ENCODE measurements around the gene FARS2.
A peak's percentile ranks its signal among the peaks of the same experiment; 100 is the strongest.

Gene FARS2

GRCh38 chr6:5517796-5518195 lies 256.5 kb downstream of the FARS2 start:
- peak overlapping the region; percentile 90 for H3K27ac Mint-ChIP-seq
- H3K4me1 Mint-ChIP-seq (ENCODE audit: low read depth): peaks cover 73% of the 10 kb centered on the region
- H3K36me3 Mint-ChIP-seq (ENCODE audit: low read depth): no peaks in the 10 kb centered on the region
- H3K4me3 Mint-ChIP-seq: peak overlapping the region; percentile 51
- H3K27me3 Mint-ChIP-seq: no peaks in the 10 kb centered on the region
- no peaks in the 10 kb centered on the region for H3K9me3 Mint-ChIP-seq

GRCh38 chr6:5518936-5519491 lies 257.7 kb downstream of the FARS2 start:
- Mint-ChIP-seq H3K27ac (peak overlapping the region; percentile 34), H3K9me3 (no peaks in the 10 kb centered on the region), H3K4me1 (ENCODE audit: low read depth) (peaks cover 72% of the 10 kb centered on the region), H3K4me3 (peak overlapping the region; percentile 2), H3K27me3 (no peaks in the 10 kb centered on the region), H3K36me3 (ENCODE audit: low read depth) (no peaks in the 10 kb centered on the region)

DNA sequence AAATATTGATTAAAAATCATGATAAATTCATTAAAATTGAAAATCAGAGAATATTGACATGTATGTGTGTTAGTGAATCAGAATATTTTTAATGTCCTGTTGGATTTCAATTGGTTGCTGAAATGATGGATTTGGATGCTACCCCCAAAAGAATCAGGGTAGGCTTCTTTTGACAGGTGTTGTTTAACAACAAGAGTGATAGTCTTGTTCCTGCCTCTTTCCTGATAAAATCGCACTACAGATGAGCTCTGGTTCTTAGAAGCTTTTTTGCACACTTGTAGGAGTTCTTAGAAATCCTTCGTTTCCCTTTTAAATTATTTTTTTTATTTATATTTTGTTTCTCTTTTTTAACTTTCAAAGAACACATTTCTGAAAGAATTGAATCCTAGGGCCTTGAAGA lies 259.5 kb downstream of the FARS2 start:
- Mint-ChIP-seq H3K4me1 (ENCODE audit: low read depth) (peaks cover 61% of the 10 kb centered on the region), H3K27me3 (no peaks in the 10 kb centered on the region), H3K9me3 (no peaks in the 10 kb centered on the region), H3K27ac (no peak overlapping the region), H3K4me3 (no peak overlapping the region), H3K36me3 (ENCODE audit: low read depth) (no peaks in the 10 kb centered on the region)

DNA sequence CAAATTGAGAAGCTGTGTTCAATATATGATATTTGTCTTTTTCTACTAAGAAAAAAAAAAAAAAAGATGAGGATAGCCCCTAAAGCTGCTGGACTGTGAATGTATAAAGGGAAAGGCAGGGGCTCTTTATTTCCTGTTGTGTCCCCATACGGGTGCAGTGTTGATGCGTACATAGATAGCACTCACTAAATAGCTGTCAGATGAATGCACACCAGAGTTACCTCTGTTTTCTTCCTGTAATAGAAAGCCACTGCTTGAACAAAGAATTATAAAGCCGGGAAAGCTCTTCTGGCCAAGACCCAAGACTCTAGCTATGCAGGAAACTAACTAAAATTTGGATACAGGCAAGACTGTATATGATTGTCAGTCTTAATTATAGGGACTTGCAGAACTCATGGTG lies 260.0 kb downstream of the FARS2 start:
- Mint-ChIP-seq H3K27me3 (no peaks in the 10 kb centered on the region), H3K4me1 (ENCODE audit: low read depth) (peaks cover 56% of the 10 kb centered on the region), H3K4me3 (no peak overlapping the region), H3K36me3 (ENCODE audit: low read depth) (no peaks in the 10 kb centered on the region), H3K9me3 (no peaks in the 10 kb centered on the region), H3K27ac (no peak overlapping the region)

- no peaks in the 10 kb centered on the region for H3K27me3 Mint-ChIP-seq
- H3K36me3 Mint-ChIP-seq (ENCODE audit: low read depth): no peaks in the 10 kb centered on the region
- H3K27ac Mint-ChIP-seq: no peak overlapping the region
- H3K4me1 Mint-ChIP-seq (ENCODE audit: low read depth): peaks cover 48% of the 10 kb centered on the region
- H3K4me3 Mint-ChIP-seq: no peak overlapping the region
- H3K9me3 Mint-ChIP-seq: no peaks in the 10 kb centered on the region
Measured at GRCh38 chr6:5522147-5522546, 260.8 kb downstream of the FARS2 start.

- Mint-ChIP-seq H3K27ac (no peak overlapping the region), H3K4me3 (no peak overlapping the region), H3K4me1 (ENCODE audit: low read depth) (peaks cover 32% of the 10 kb centered on the region), H3K9me3 (no peaks in the 10 kb centered on the region), H3K27me3 (no peaks in the 10 kb centered on the region), H3K36me3 (ENCODE audit: low read depth) (no peaks in the 10 kb centered on the region)
Measured at GRCh38 chr6:5524110-5524509, 262.8 kb downstream of the FARS2 start.

GRCh38 chr6:5525209-5525608 lies 263.9 kb downstream of the FARS2 start:
- no peak overlapping the region for H3K27ac Mint-ChIP-seq
- no peaks in the 10 kb centered on the region for H3K36me3 Mint-ChIP-seq (ENCODE audit: low read depth)
- peaks cover 21% of the 10 kb centered on the region for H3K4me1 Mint-ChIP-seq (ENCODE audit: low read depth)
- no peak overlapping the region for H3K4me3 Mint-ChIP-seq
- no peaks in the 10 kb centered on the region for H3K9me3 Mint-ChIP-seq
- no peaks in the 10 kb centered on the region for H3K27me3 Mint-ChIP-seq

GRCh38 chr6:5529015-5529414 lies 267.7 kb downstream of the FARS2 start:
- Mint-ChIP-seq H3K9me3 (no peaks in the 10 kb centered on the region), H3K4me1 (ENCODE audit: low read depth) (peaks cover 4% of the 10 kb centered on the region), H3K36me3 (ENCODE audit: low read depth) (peaks cover 6% of the 10 kb centered on the region)

DNA sequence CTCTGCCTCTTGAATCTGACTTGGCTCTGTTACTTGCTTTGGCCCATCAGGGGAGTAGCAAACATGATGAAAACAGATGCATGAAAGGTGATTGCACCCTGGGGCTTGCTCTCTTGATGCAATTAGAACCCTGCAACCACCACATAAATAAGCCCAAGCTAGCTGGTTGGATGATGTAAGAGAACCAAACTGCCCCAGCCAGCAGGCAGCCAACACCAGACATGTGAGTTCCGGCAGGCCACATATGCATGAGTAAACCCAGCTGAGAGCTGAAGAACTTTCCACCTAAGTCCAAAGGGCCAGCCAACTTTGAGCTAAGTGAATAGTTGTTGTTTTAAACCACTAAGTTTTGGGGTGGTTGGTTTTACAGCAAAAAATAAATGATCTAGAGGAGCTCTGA lies 268.4 kb downstream of the FARS2 start:
- H3K36me3 Mint-ChIP-seq (ENCODE audit: low read depth): peaks cover 11% of the 10 kb centered on the region
- H3K9me3 Mint-ChIP-seq: no peaks in the 10 kb centered on the region
- H3K27me3 Mint-ChIP-seq: no peaks in the 10 kb centered on the region
- H3K27ac Mint-ChIP-seq: no peak overlapping the region
- no peak overlapping the region for H3K4me3 Mint-ChIP-seq
- H3K4me1 Mint-ChIP-seq (ENCODE audit: low read depth): peaks cover 4% of the 10 kb centered on the region

More at GRCh38 chr6:5529015-5529414, 267.7 kb downstream of the FARS2 start:
- Mint-ChIP-seq H3K27ac (no peak overlapping the region), H3K27me3 (no peaks in the 10 kb centered on the region), H3K4me3 (no peak overlapping the region)

- Mint-ChIP-seq H3K36me3 (ENCODE audit: low read depth) (peaks cover 11% of the 10 kb centered on the region), H3K4me3 (no peak overlapping the region), H3K27me3 (no peaks in the 10 kb centered on the region), H3K4me1 (ENCODE audit: low read depth) (peaks cover 4% of the 10 kb centered on the region), H3K27ac (no peak overlapping the region), H3K9me3 (no peaks in the 10 kb centered on the region)
Measured at GRCh38 chr6:5531161-5531560, 269.8 kb downstream of the FARS2 start.

- Mint-ChIP-seq H3K27ac (no peak overlapping the region), H3K4me3 (no peak overlapping the region), H3K9me3 (no peaks in the 10 kb centered on the region), H3K4me1 (ENCODE audit: low read depth) (peaks cover 4% of the 10 kb centered on the region), H3K36me3 (ENCODE audit: low read depth) (peaks cover 11% of the 10 kb centered on the region), H3K27me3 (no peaks in the 10 kb centered on the region)
Measured at GRCh38 chr6:5531853-5532375, 270.6 kb downstream of the FARS2 start.

DNA sequence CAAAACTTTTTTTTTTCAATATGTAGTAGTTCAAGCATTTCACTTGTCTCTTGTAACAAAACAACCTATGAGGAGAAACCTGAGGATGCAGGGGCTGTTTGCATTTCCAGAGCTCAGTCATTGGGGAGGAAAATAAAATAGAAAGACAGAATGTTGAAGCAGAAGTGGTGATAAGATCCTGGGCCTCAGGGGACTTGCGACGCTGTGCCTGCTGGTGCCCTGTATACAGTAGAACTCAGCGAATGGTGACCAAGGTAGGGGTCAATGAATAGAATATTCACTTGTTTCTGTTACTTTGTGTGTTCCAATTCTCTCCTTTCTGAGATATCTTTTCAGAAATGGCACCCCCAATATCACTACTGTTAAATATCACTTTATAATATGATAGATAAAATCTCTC lies 271.6 kb downstream of the FARS2 start:
- Mint-ChIP-seq H3K4me1 (ENCODE audit: low read depth) (peaks cover 4% of the 10 kb centered on the region), H3K27ac (no peak overlapping the region), H3K9me3 (no peaks in the 10 kb centered on the region), H3K4me3 (no peak overlapping the region), H3K27me3 (no peaks in the 10 kb centered on the region), H3K36me3 (ENCODE audit: low read depth) (peaks cover 14% of the 10 kb centered on the region)

DNA sequence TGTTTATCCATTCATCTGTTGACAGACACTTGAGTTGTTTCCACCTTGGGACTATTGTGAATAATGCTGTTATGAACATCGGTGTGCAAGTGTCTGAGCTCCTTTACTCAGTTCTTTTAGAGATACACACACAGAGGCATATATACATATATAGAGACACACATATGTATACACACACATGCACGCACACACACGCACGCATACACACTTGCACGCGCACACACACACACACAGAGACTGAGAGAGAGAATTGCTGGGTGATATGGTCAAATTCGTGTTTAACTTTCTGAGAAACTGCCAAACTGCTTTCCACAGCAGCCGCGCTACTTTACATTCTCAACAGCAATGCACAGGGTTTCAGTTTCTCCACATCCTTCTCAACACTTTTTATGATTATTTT lies 273.3 kb downstream of the FARS2 start:
- Mint-ChIP-seq H3K27ac (no peak overlapping the region), H3K27me3 (no peaks in the 10 kb centered on the region), H3K4me3 (no peak overlapping the region), H3K36me3 (ENCODE audit: low read depth) (peaks cover 19% of the 10 kb centered on the region), H3K9me3 (no peaks in the 10 kb centered on the region), H3K4me1 (ENCODE audit: low read depth) (peaks cover 4% of the 10 kb centered on the region)

GRCh38 chr6:5536644-5537043 lies 275.3 kb downstream of the FARS2 start:
- H3K4me1 Mint-ChIP-seq (ENCODE audit: low read depth): peaks cover 16% of the 10 kb centered on the region
- no peak overlapping the region for H3K4me3 Mint-ChIP-seq
- peaks cover 31% of the 10 kb centered on the region for H3K36me3 Mint-ChIP-seq (ENCODE audit: low read depth)
- no peaks in the 10 kb centered on the region for H3K27me3 Mint-ChIP-seq
- H3K27ac Mint-ChIP-seq: no peak overlapping the region
- no peaks in the 10 kb centered on the region for H3K9me3 Mint-ChIP-seq

GRCh38 chr6:5537132-5537531 lies 275.8 kb downstream of the FARS2 start:
- no peak overlapping the region for H3K4me3 Mint-ChIP-seq
- H3K36me3 Mint-ChIP-seq (ENCODE audit: low read depth): peaks cover 34% of the 10 kb centered on the region
- H3K4me1 Mint-ChIP-seq (ENCODE audit: low read depth): peaks cover 18% of the 10 kb centered on the region
- H3K27me3 Mint-ChIP-seq: no peaks in the 10 kb centered on the region
- no peaks in the 10 kb centered on the region for H3K9me3 Mint-ChIP-seq
- H3K27ac Mint-ChIP-seq: no peak overlapping the region

GRCh38 chr6:5537967-5538366 lies 276.7 kb downstream of the FARS2 start:
- Mint-ChIP-seq H3K4me1 (ENCODE audit: low read depth) (peaks cover 25% of the 10 kb centered on the region), H3K9me3 (no peaks in the 10 kb centered on the region), H3K27me3 (no peaks in the 10 kb centered on the region), H3K27ac (peak overlapping the region; percentile 53), H3K4me3 (no peak overlapping the region), H3K36me3 (ENCODE audit: low read depth) (peaks cover 36% of the 10 kb centered on the region)

Measured in stimulated activated naive CD8-positive, alpha-beta T cell treated with anti-CD3 and anti-CD28 coated beads, Interleukin-15, Interleukin-2, amounts not matched to agents 100 ng/mL and 50 ng/mL, for 24 hours (primary cell).